Gastroesophageal sphincter (tissue), 3 donors: Measurements from ENCODE around the gene DKK2.

ENCODE experiments used
- CTCF ChIP-seq, 4 experiments: fragments of 200-600 bp in 2 of 4; fragments of 450-650 bp in 2 of 4; sonication (generic) in 1 of 4; IDR thresholded peaks; one replicate each; pipeline ENCODE4 v1.5.1; 2017 to 2019; ENCODE audit warnings: antibody characterized with exemption in 4 of 4, mild to moderate bottlenecking in 2 of 4, moderate library complexity in 2 of 4
- EP300 ChIP-seq: sonication (generic); formaldehyde crosslinking; IDR thresholded peaks from one replicate; pipeline ENCODE4 v1.6.1; 2017; ENCODE audit warnings: antibody characterized with exemption, mild to moderate bottlenecking
- POLR2A ChIP-seq, 2 donors: fragments of 450-650 bp; IDR thresholded peaks; one replicate each; pipeline ENCODE4 v1.6.1; 2017; ENCODE audit warnings: antibody characterized with exemption in 2 of 2, mild to moderate bottlenecking in 2 of 2, moderate library complexity in 1 of 2
- POLR2AphosphoS5 ChIP-seq: sonication (generic); formaldehyde crosslinking; IDR thresholded peaks from one replicate; pipeline ENCODE4 v1.6.1; 2017; ENCODE audit warnings: antibody characterized with exemption

GRCh38 chr4:106993827-106994226 is 42.3 kb downstream of the DKK2 start:
- TF ChIP-seq CTCF (IDR thresholded peaks at IDR 0.05) = no peak
- TF ChIP-seq EP300 = no peak
- no peak for TF ChIP-seq POLR2AphosphoS5
- no peak for TF ChIP-seq POLR2A (IDR thresholded peaks at IDR 0.05)
